IMR-90 (cell line): ENCODE data around the gene USP10. TPM values are rescaled to one million over a fixed set of nuclear protein-coding genes. Genes with fewer than 3 reads are reported as not detected.
A peak's percentile ranks its signal among the peaks of the same experiment; 100 is the strongest.

Experiments
- ATAC-seq: fragments of 200-7000 bp; cut with Tn5 transposase; 2 replicates; pipeline ENCODE4 v1.9.1; 2020; ENCODE audit warnings: low read depth, mild to moderate bottlenecking, moderate library complexity
- BruUV-seq: library from RNA; stranded (reverse); fragments of 400-500 nt; replicated peaks from 2 replicates; lab custom pipeline; 2021; lab: Mats Ljungman, UMichigan
- CTCF ChIA-PET: fragments of 300-600 bp; formaldehyde crosslinking; extraction: SDS; loops from one replicate; lab custom pipeline; 2021; ENCODE audit warnings: antibody characterized with exemption; lab: Yijun Ruan, JAX
- POLR2A ChIA-PET: fragments of 300-600 bp; sonication (Branson Sonifier 250); formaldehyde crosslinking; loops from one replicate; lab custom pipeline; 2022; ENCODE audit warnings: antibody characterized with exemption; ENCODE audit not compliant: unreplicated experiment; lab: Charles Lee
- DNase-seq: peaks from one replicate; pipeline ENCODE4 v3.0.0; 2013
- H2AFZ ChIP-seq: replicated peaks from 2 replicates; pipeline ENCODE3; 2013; ENCODE audit warnings: low read length, mild to moderate bottlenecking; ENCODE audit not compliant: poor library complexity
- H2AK5ac ChIP-seq: 2 replicates; pipeline ENCODE4 v1.6.1; 2013; ENCODE audit warnings: low read depth, low read length, inconsistent platforms
- H2AK9ac ChIP-seq: replicated peaks from 2 replicates; pipeline ENCODE3; 2013; ENCODE audit warnings: mild to moderate bottlenecking, low read depth, low read length, moderate library complexity; ENCODE audit not compliant: poor library complexity
- H2BK120ac ChIP-seq: 2 replicates; pipeline ENCODE4 v1.6.1; 2013; ENCODE audit warnings: low read depth, low read length, inconsistent platforms
- H2BK15ac ChIP-seq: 3 replicates; pipeline ENCODE4 v1.6.1; 2013; ENCODE audit warnings: low read depth, low read length, inconsistent platforms
- H2BK20ac ChIP-seq: 2 replicates; pipeline ENCODE4 v1.6.1; 2013; ENCODE audit warnings: low read depth, mild to moderate bottlenecking, inconsistent platforms, low read length, moderate library complexity
- H2BK5ac ChIP-seq: 2 replicates; pipeline ENCODE4 v1.6.1; 2013; ENCODE audit warnings: mild to moderate bottlenecking, low read depth, low read length, inconsistent platforms; ENCODE audit not compliant: poor library complexity, severe bottlenecking
- H3K14ac ChIP-seq: replicated peaks from 2 replicates; pipeline ENCODE4 v1.6.1; 2013; ENCODE audit warnings: low read depth, low read length, inconsistent platforms
- H3K18ac ChIP-seq: 2 replicates; pipeline ENCODE4 v1.6.1; 2013; ENCODE audit warnings: low read depth, low read length, control low read depth
- H3K23ac ChIP-seq: 2 replicates; pipeline ENCODE4 v1.6.1; 2013; ENCODE audit warnings: low read depth, low read length, inconsistent platforms
- H3K27ac ChIP-seq: 2 replicates; pipeline ENCODE4 v1.5.1; 2013; ENCODE audit warnings: mild to moderate bottlenecking, control low read depth, low read length; ENCODE audit not compliant: insufficient read depth
- H3K27me3 ChIP-seq: 2 replicates; pipeline ENCODE4 v1.6.1; 2013; ENCODE audit warnings: low read length; ENCODE audit not compliant: control insufficient read depth, insufficient read depth
- H3K36me3 ChIP-seq: 2 replicates; pipeline ENCODE4 v1.6.1; 2013; ENCODE audit warnings: low read length, mixed read lengths; ENCODE audit not compliant: control insufficient read depth, insufficient read depth
- H3K4ac ChIP-seq: 2 replicates; pipeline ENCODE4 v1.6.1; 2013; ENCODE audit warnings: low read depth, low read length, inconsistent platforms
- H3K4me1 ChIP-seq: 2 replicates; pipeline ENCODE4 v1.6.1; 2013; ENCODE audit warnings: low read length, mixed read lengths; ENCODE audit not compliant: control insufficient read depth, insufficient read depth
- H3K4me2 ChIP-seq: 2 replicates; pipeline ENCODE4 v1.6.1; 2013; ENCODE audit warnings: low read depth, mild to moderate bottlenecking, control low read depth, low read length, moderate library complexity
- H3K4me3 ChIP-seq: 2 replicates; pipeline ENCODE4 v1.5.1; 2013; ENCODE audit warnings: low read depth, mild to moderate bottlenecking, control low read depth, low read length, moderate library complexity; ENCODE audit not compliant: insufficient read depth
- H3K56ac ChIP-seq: 2 replicates; pipeline ENCODE4 v1.6.1; 2013; ENCODE audit warnings: low read length, inconsistent platforms; ENCODE audit not compliant: insufficient read depth; ENCODE audit errors: extremely low read depth
- H3K79me1 ChIP-seq, 2 experiments: 2 replicates each; pipeline ENCODE4 v1.6.1; 2013; ENCODE audit warnings: low read length in 2 of 2, inconsistent platforms in 1 of 2, low read depth in 1 of 2
- H3K9ac ChIP-seq: 2 replicates; pipeline ENCODE4 v1.6.1; 2013; ENCODE audit warnings: low read depth, low read length, control low read depth
- H3K9me1 ChIP-seq: 2 replicates; pipeline ENCODE4 v1.6.1; 2013; ENCODE audit warnings: low read length, inconsistent platforms; ENCODE audit not compliant: insufficient read depth
- H3K9me3 ChIP-seq: 2 replicates; pipeline ENCODE4 v1.6.1; 2013; ENCODE audit warnings: low read length; ENCODE audit not compliant: control insufficient read depth, insufficient read depth
- H4K20me1 ChIP-seq: 2 replicates; pipeline ENCODE4 v1.6.1; 2013; ENCODE audit warnings: low read length, inconsistent platforms; ENCODE audit not compliant: insufficient read depth
- H4K5ac ChIP-seq: 2 replicates; pipeline ENCODE4 v1.6.1; 2013; ENCODE audit warnings: mild to moderate bottlenecking, low read depth, low read length, control low read depth
- H4K8ac ChIP-seq, 2 experiments: 2 replicates each; pipeline ENCODE4 v1.6.1; 2013; ENCODE audit warnings: low read depth in 2 of 2, low read length in 2 of 2, control low read depth in 1 of 2, inconsistent platforms in 1 of 2
- H4K91ac ChIP-seq: 2 replicates; pipeline ENCODE4 v1.6.1; 2013; ENCODE audit warnings: low read depth, low read length, inconsistent platforms; ENCODE audit not compliant: insufficient read depth
- BHLHE40 ChIP-seq: fragments of 150-350 bp; IDR thresholded peaks from 2 replicates; pipeline ENCODE4 v1.6.1; 2016; ENCODE audit warnings: mild to moderate bottlenecking, low read depth, low read length
- CEBPB ChIP-seq: IDR thresholded peaks from 2 replicates; pipeline ENCODE4 v1.6.1; 2012; ENCODE audit warnings: low read depth, low read length, improper control_type of control experiment
- CHD1 ChIP-seq: IDR thresholded peaks from 2 replicates; pipeline ENCODE4 v1.6.1; 2012; ENCODE audit warnings: low read depth, low read length, improper control_type of control experiment
- FOS ChIP-seq: fragments of 150-350 bp; IDR thresholded peaks from 2 replicates; pipeline ENCODE4 v1.6.1; 2016; ENCODE audit warnings: low read depth, low read length
- MAFK ChIP-seq: IDR thresholded peaks from 2 replicates; pipeline ENCODE4 v1.6.1; 2012; ENCODE audit warnings: low read depth, low read length, improper control_type of control experiment
- MAZ ChIP-seq: IDR thresholded peaks from 2 replicates; pipeline ENCODE4 v1.6.1; 2012; ENCODE audit warnings: low read depth, mild to moderate bottlenecking, low read length, improper control_type of control experiment, moderate library complexity, borderline replicate concordance
- NFE2L2 ChIP-seq: fragments of 150-350 bp; IDR thresholded peaks from 2 replicates; pipeline ENCODE4 v1.6.1; 2016; ENCODE audit warnings: low read depth, mild to moderate bottlenecking, low read length
- POLR2A ChIP-seq: IDR thresholded peaks from 2 replicates; pipeline ENCODE4 v1.6.1; 2012; ENCODE audit warnings: mild to moderate bottlenecking, low read depth, low read length
- RAD21 ChIP-seq: IDR thresholded peaks from 2 replicates; pipeline ENCODE4 v1.6.1; 2012; ENCODE audit warnings: low read length, improper control_type of control experiment
- RCOR1 ChIP-seq: IDR thresholded peaks from 2 replicates; pipeline ENCODE4 v1.6.1; 2012; ENCODE audit warnings: mild to moderate bottlenecking, low read length, improper control_type of control experiment; ENCODE audit not compliant: insufficient replicate concordance
- WGBS, 2 experiments: methylation state at CpG; one replicate each; pipeline versions ENCODE4 v1.1.5 to v1.1.7; 2013; ENCODE audit warnings: missing lambda C conversion rate in 2 of 2; ENCODE audit not compliant: insufficient read length in 1 of 2; ENCODE audit errors: extremely low coverage in 2 of 2; 5-methylcytosine and 5-hydroxymethylcytosine counted together
- dilution Hi-C: fragments of 300-500 bp; cut with HindIII; formaldehyde crosslinking; loops from one replicate; pipeline ENCODE4 v1.14.3; 2018; ENCODE audit warnings: low sequenced_read_pairs; ENCODE audit not compliant: unreplicated experiment
- in situ Hi-C: fragments of 300-500 bp; cut with MboI; formaldehyde crosslinking; loops from 3 replicates; pipeline ENCODE4 v1.14.3; 2019; ENCODE audit warnings: low sequenced_read_pairs, inconsistent platforms, mixed read lengths
- intact Hi-C: fragments of 100-400 bp; cut with micrococcal nuclease; formaldehyde crosslinking; loops from 2 replicates; pipeline ENCODE4 v1.10.0; 2022
- polyA plus RNA-seq, 3 experiments: library from polyadenylated mRNA; depleted of rRNA; stranded (reverse); fragments of >200 nt; gene quantifications; 2 replicates each; pipeline ENCODE4 v1.2.3, GENCODE V29; 2012; ENCODE audit warnings: low replicate concordance in 1 of 3
- total RNA-seq: library from RNA; depleted of rRNA; stranded (reverse); fragments of >200 nt; gene quantifications from 2 replicates; pipeline ENCODE4 v1.2.3, GENCODE V29; 2012
- TF ChIP-seq, protein P1 (sequence below): fragments of 150-350 bp; IDR thresholded peaks from 2 replicates; pipeline ENCODE4 v1.6.1; 2016; ENCODE audit warnings: low read depth, mild to moderate bottlenecking, low read length, moderate library complexity, borderline replicate concordance
- TF ChIP-seq, protein P2 (sequence below): conservative IDR thresholded peaks from 2 replicates; pipeline ENCODE4 v1.5.1; 2012; ENCODE audit warnings: mild to moderate bottlenecking, low read depth, low read length, improper control_type of control experiment
- TF ChIP-seq, protein P3 (sequence below): fragments of 150-350 bp; IDR thresholded peaks from 2 replicates; pipeline ENCODE4 v1.6.1; 2017; ENCODE audit warnings: mild to moderate bottlenecking, antibody characterized with exemption, low read length, low read depth

Gene USP10
- total and polyA plus RNA-seq, 2 of the 4 experiments (the other 2 are of a cell fraction) = 54.3 to 79.0 TPM

- H3K56ac ChIP-seq = no peak overlapping the region
- 99% methylated on average over 45 of the region's 51 CpGs; no CpG with 5 or more reads in 1 of the 2 experiments for WGBS, 2 experiments
- H3K14ac ChIP-seq = no peak overlapping the region
- CTCF ChIA-PET = no interaction called here
- no peaks in the 10 kb centered on the region for H3K9me3 ChIP-seq
- no TSS peak for BruUV-seq
- peak overlapping the region; percentile 52 for H2AK9ac ChIP-seq
- H3K9ac ChIP-seq = no peak overlapping the region
- no peak overlapping the region for H3K4me3 ChIP-seq
- TF ChIP-seq CHD1 (no peak), FOS (no peak), MAFK (no peak), MAZ (no peak), BHLHE40 (no peak), CEBPB (no peak), RCOR1 (no peak), POLR2A (no peak), NFE2L2 (no peak), RAD21 (no peak)
- TF ChIP-seq, protein P1, sequence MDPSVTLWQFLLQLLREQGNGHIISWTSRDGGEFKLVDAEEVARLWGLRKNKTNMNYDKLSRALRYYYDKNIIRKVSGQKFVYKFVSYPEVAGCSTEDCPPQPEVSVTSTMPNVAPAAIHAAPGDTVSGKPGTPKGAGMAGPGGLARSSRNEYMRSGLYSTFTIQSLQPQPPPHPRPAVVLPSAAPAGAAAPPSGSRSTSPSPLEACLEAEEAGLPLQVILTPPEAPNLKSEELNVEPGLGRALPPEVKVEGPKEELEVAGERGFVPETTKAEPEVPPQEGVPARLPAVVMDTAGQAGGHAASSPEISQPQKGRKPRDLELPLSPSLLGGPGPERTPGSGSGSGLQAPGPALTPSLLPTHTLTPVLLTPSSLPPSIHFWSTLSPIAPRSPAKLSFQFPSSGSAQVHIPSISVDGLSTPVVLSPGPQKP = no peak
- TF ChIP-seq, protein P2, sequence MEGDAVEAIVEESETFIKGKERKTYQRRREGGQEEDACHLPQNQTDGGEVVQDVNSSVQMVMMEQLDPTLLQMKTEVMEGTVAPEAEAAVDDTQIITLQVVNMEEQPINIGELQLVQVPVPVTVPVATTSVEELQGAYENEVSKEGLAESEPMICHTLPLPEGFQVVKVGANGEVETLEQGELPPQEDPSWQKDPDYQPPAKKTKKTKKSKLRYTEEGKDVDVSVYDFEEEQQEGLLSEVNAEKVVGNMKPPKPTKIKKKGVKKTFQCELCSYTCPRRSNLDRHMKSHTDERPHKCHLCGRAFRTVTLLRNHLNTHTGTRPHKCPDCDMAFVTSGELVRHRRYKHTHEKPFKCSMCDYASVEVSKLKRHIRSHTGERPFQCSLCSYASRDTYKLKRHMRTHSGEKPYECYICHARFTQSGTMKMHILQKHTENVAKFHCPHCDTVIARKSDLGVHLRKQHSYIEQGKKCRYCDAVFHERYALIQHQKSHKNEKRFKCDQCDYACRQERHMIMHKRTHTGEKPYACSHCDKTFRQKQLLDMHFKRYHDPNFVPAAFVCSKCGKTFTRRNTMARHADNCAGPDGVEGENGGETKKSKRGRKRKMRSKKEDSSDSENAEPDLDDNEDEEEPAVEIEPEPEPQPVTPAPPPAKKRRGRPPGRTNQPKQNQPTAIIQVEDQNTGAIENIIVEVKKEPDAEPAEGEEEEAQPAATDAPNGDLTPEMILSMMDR = no peak
- TF ChIP-seq, protein P3, sequence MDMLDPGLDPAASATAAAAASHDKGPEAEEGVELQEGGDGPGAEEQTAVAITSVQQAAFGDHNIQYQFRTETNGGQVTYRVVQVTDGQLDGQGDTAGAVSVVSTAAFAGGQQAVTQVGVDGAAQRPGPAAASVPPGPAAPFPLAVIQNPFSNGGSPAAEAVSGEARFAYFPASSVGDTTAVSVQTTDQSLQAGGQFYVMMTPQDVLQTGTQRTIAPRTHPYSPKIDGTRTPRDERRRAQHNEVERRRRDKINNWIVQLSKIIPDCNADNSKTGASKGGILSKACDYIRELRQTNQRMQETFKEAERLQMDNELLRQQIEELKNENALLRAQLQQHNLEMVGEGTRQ = no peak
- H3K27ac ChIP-seq = no peak overlapping the region
- H4K8ac ChIP-seq = no peak overlapping the region
- H4K91ac ChIP-seq = no peak overlapping the region
- H3K18ac ChIP-seq = no peak overlapping the region
- H3K79me1 ChIP-seq = peaks cover 39 to 75% of the 10 kb centered on the region in 2 experiments
- no peak overlapping the region for H2BK5ac ChIP-seq
- H2AK5ac ChIP-seq = 0 out of 2 replicates have a peak overlapping the region, but pooled peaks have one; percentile 15
- no peak overlapping the region for H2BK15ac ChIP-seq
- no peak overlapping the region for H3K4ac ChIP-seq
- H2BK120ac ChIP-seq = no peak overlapping the region
- H2AFZ ChIP-seq = peak overlapping the region; percentile 68
- H3K27me3 ChIP-seq = no peaks in the 10 kb centered on the region
- no peak for DNase-seq
- ATAC-seq = no peak
- H4K20me1 ChIP-seq = peaks cover 36% of the 10 kb centered on the region
- in situ Hi-C loops (no loop called here), dilution Hi-C loops (no loop called here), intact Hi-C loops (no loop called here)
- peaks cover 77% of the 10 kb centered on the region for H3K36me3 ChIP-seq
- POLR2A ChIA-PET = no interaction called here
- no peak overlapping the region for H3K23ac ChIP-seq
- H2BK20ac ChIP-seq = no peak overlapping the region
- no peak overlapping the region for H4K5ac ChIP-seq
- H3K4me2 ChIP-seq = no peak overlapping the region
- peaks cover 23% of the 10 kb centered on the region for H3K9me1 ChIP-seq
- H3K4me1 ChIP-seq = peaks cover 4% of the 10 kb centered on the region
These were observed 38.3 kb upstream of the USP10 start for GRCh38 chr16:84661418-84662060.
